Measurements from ENCODE around the gene FBXW10.
"Not testable (repeated sequence)": the region's sequence is repeated elsewhere in the genome, so short reads cannot be mapped to it uniquely, and the experiment has no call there.

FBXW10 gene

GRCh38 chr17:18747501-18747900 lies 3.6 kb downstream of the FBXW10 start:
- DNase-seq (ENCODE audit: low read depth in 2 of 2) = not testable (repeated sequence)

GRCh38 chr17:18750242-18750641 lies 6.4 kb downstream of the FBXW10 start:
- DNase-seq (ENCODE audit: low read depth in 2 of 2) = not testable (repeated sequence)

GRCh38 chr17:18753829-18754409 lies 10.1 kb downstream of the FBXW10 start:
- not testable (repeated sequence) for DNase-seq (ENCODE audit: low read depth in 2 of 2)

GRCh38 chr17:18755969-18756368 lies 12.1 kb downstream of the FBXW10 start:
- not testable (repeated sequence) for DNase-seq (ENCODE audit: low read depth in 2 of 2)

GRCh38 chr17:18757368-18758044 lies 13.7 kb downstream of the FBXW10 start:
- not testable (repeated sequence) for DNase-seq (ENCODE audit: low read depth in 2 of 2)

- DNase-seq (ENCODE audit: low read depth in 2 of 2) = not testable (repeated sequence)
Measured at GRCh38 chr17:18758344-18758743, 14.5 kb downstream of the FBXW10 start.

GRCh38 chr17:18760221-18760620 lies 16.4 kb downstream of the FBXW10 start:
- not testable (repeated sequence) for DNase-seq (ENCODE audit: low read depth in 2 of 2)

- DNase-seq (ENCODE audit: low read depth in 2 of 2) = not testable (repeated sequence)
Measured at GRCh38 chr17:18770572-18770971, 26.7 kb downstream of the FBXW10 start.

- not testable (repeated sequence) for DNase-seq (ENCODE audit: low read depth in 2 of 2)
Measured at GRCh38 chr17:18771066-18771465, 27.2 kb downstream of the FBXW10 start.

GRCh38 chr17:18772471-18772870 lies 28.6 kb downstream of the FBXW10 start:
- DNase-seq (ENCODE audit: low read depth in 2 of 2) = no peak

- peak; percentile 97 for DNase-seq (ENCODE audit: low read depth in 2 of 2)
Measured at GRCh38 chr17:18780991-18781718, 37.3 kb downstream of the FBXW10 start, which contains the start of gene TVP23B. TSS of gene TVP23B (plus strand) at chr17:18781183. CDS start at chr17:18781294, 111 bp downstream.

GRCh38 chr17:18781805-18782204 lies 38.0 kb downstream of the FBXW10 start:
- not testable (repeated sequence) for DNase-seq (ENCODE audit: low read depth in 2 of 2)

GRCh38 chr17:18785933-18786332 lies 42.1 kb downstream of the FBXW10 start:
- DNase-seq (ENCODE audit: low read depth in 2 of 2) = not testable (repeated sequence)

- not testable (repeated sequence) for DNase-seq (ENCODE audit: low read depth in 2 of 2)
Measured at GRCh38 chr17:18786890-18787289, 43.0 kb downstream of the FBXW10 start.

GRCh38 chr17:18791402-18791801 lies 47.5 kb downstream of the FBXW10 start:
- not testable (repeated sequence) for DNase-seq (ENCODE audit: low read depth in 2 of 2)

GRCh38 chr17:18794841-18795240 lies 51.0 kb downstream of the FBXW10 start:
- not testable (repeated sequence) for DNase-seq (ENCODE audit: low read depth in 2 of 2)

- not testable (repeated sequence) for DNase-seq (ENCODE audit: low read depth in 2 of 2)
Measured at GRCh38 chr17:18796887-18797286, 53.0 kb downstream of the FBXW10 start.

GRCh38 chr17:18803458-18804245 lies 59.8 kb downstream of the FBXW10 start:
- DNase-seq (ENCODE audit: low read depth in 2 of 2) = not testable (repeated sequence)

- DNase-seq (ENCODE audit: low read depth in 2 of 2) = not testable (repeated sequence)
Measured at GRCh38 chr17:18815924-18816323, 72.1 kb downstream of the FBXW10 start.

GRCh38 chr17:18816489-18817371 lies 72.9 kb downstream of the FBXW10 start:
- peak in 1 of 2 experiments; percentile 2 for DNase-seq (ENCODE audit: low read depth in 2 of 2)

- DNase-seq (ENCODE audit: low read depth in 2 of 2) = not testable (repeated sequence)
Measured at GRCh38 chr17:18821430-18821829, 77.6 kb downstream of the FBXW10 start.

Measured in stimulated activated CD4-positive, alpha-beta T cell treated with anti-CD3 and anti-CD28 coated beads, Interleukin-12 subunit alpha, Interleukin-12 subunit beta, amount 100 ng/mL, for 24 hours (primary cell).